PC-9 (cell line): ENCODE data around the gene AADAC. TPM values are rescaled to one million over a fixed set of nuclear protein-coding genes. Genes with fewer than 3 reads are reported as not detected.
"Not testable (repeated sequence)": the region's sequence is repeated elsewhere in the genome, so short reads cannot be mapped to it uniquely, and the experiment has no call there.

Experiments used
- BruUV-seq: library from RNA; stranded (reverse); fragments of 400-500 nt; replicated peaks from 2 replicates; lab custom pipeline; 2021; lab: Mats Ljungman, UMichigan
- CTCF ChIA-PET: fragments of 300-600 bp; sonication (Branson Sonifier 250); formaldehyde crosslinking; loops from one replicate; lab custom pipeline; 2022; ENCODE audit warnings: antibody characterized with exemption; lab: Charles Lee
- POLR2A ChIA-PET: fragments of 300-600 bp; sonication (Branson Sonifier 250); formaldehyde crosslinking; loops from one replicate; lab custom pipeline; 2022; ENCODE audit warnings: antibody characterized with exemption; ENCODE audit not compliant: unreplicated experiment; lab: Charles Lee
- DNase-seq, 2 experiments: peaks; one replicate each; pipeline versions ENCODE4 v3.0.0 to v3.0.0-alpha.2; 2015 to 2022; ENCODE audit warnings: mixed read lengths in 1 of 2
- H2AFZ ChIP-seq: fragments of 200-600 bp; sonication (generic); 2 replicates; pipeline ENCODE4 v1.8.1; 2017; ENCODE audit warnings: antibody characterized with exemption
- H3F3A ChIP-seq: fragments of 200-600 bp; sonication (generic); 2 replicates; pipeline ENCODE4 v1.8.1; 2017; ENCODE audit warnings: antibody characterized with exemption, mild to moderate bottlenecking, low read depth; ENCODE audit not compliant: insufficient read depth
- H3K27ac ChIP-seq: fragments of 200-600 bp; sonication (generic); 2 replicates; pipeline ENCODE4 v1.6.1; 2016; ENCODE audit warnings: mixed run types
- H3K27me3 ChIP-seq: fragments of 200-600 bp; sonication (generic); 2 replicates; pipeline ENCODE4 v1.6.1; 2016; ENCODE audit warnings: low read depth, mixed run types; ENCODE audit not compliant: insufficient read depth
- H3K36me3 ChIP-seq: fragments of 200-600 bp; sonication (generic); 2 replicates; pipeline ENCODE4 v1.6.1; 2016; ENCODE audit warnings: low read depth, mixed run types
- H3K4me1 ChIP-seq: fragments of 200-600 bp; sonication (generic); replicated peaks from 2 replicates; pipeline ENCODE4 v1.6.1; 2016; ENCODE audit warnings: mixed run types; ENCODE audit not compliant: insufficient read depth
- H3K4me2 ChIP-seq: fragments of 200-600 bp; sonication (generic); 2 replicates; pipeline ENCODE4 v1.6.1; 2017; ENCODE audit warnings: mixed run types
- H3K4me3 ChIP-seq: fragments of 200-600 bp; sonication (generic); 2 replicates; pipeline ENCODE4 v1.6.1; 2016; ENCODE audit warnings: mixed run types
- H3K79me2 ChIP-seq: fragments of 200-600 bp; sonication (generic); 2 replicates; pipeline ENCODE4 v1.6.1; 2017; ENCODE audit warnings: low read depth, mixed run types
- H3K9me2 ChIP-seq: fragments of 200-600 bp; sonication (generic); 2 replicates; pipeline ENCODE4 v1.8.1; 2017; ENCODE audit warnings: mild to moderate bottlenecking; ENCODE audit not compliant: insufficient read depth
- H3K9me3 ChIP-seq: fragments of 200-600 bp; sonication (generic); 2 replicates; pipeline ENCODE4 v1.8.1; 2016; ENCODE audit warnings: low read depth; ENCODE audit not compliant: insufficient read depth
- H4K20me1 ChIP-seq: fragments of 200-600 bp; sonication (generic); 2 replicates; pipeline ENCODE4 v1.8.1; 2017; ENCODE audit not compliant: insufficient read depth
- EZH2 ChIP-seq: fragments of 200-600 bp; sonication (generic); IDR thresholded peaks from 2 replicates; pipeline ENCODE4 v1.8.0; 2017; ENCODE audit warnings: antibody characterized with exemption, low read depth
- intact Hi-C: fragments of 100-400 bp; cut with micrococcal nuclease; formaldehyde crosslinking; loops from one replicate; pipeline ENCODE4 v1.10.0; 2022; ENCODE audit not compliant: unreplicated experiment
- total RNA-seq: library from RNA; stranded (reverse); gene quantifications from 2 replicates; pipeline ENCODE4 v1.2.3, GENCODE V29; 2021
- TF ChIP-seq, protein P1 (sequence below): fragments of 200-600 bp; sonication (generic); conservative IDR thresholded peaks from 2 replicates; pipeline ENCODE4 v1.6.1; 2017; ENCODE audit warnings: mixed run types, antibody characterized with exemption, mild to moderate bottlenecking, moderate library complexity

AADAC gene
- total RNA-seq, 1 experiment from 2014 or later = 4.7 TPM

DNA sequence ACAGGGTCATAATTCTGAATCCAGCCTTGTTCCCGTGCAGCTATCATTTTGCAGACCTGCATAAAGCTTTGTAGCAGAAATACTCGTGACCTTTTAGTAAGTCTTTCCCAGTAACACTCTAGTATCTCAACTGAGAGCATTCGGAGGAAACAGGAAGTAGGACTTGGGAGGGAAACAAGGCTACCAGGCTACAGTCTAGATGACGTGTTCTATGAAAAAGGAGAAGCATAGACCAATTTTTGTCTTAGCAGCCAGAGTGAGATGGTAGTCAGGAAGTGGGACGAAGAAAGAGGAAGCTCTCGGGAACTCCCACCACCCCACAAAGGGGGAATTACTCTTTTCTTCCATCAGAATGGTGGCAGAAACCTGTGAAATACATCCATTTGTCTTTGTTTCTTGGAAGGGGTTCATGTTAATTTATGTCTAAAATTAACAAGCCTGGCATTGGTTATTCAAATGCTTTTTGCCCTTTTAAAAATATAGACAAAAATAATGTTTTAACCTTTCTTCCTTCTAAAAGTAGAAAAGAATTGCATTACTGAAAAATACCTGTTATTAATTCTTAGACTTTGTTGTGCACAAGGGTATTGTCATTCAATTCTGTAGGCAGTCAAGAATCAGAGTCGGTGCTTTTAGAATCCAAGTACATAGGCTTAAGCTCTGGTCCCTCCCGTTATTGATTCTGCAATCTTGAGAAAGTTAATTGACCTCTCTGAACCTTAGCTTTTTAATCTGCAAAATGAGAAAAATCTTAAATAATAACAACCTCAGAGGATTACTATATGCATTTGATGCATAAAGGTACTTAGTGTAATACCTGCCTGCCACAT lies 57.9 kb downstream of the AADAC start:
- TF ChIP-seq, protein P1, sequence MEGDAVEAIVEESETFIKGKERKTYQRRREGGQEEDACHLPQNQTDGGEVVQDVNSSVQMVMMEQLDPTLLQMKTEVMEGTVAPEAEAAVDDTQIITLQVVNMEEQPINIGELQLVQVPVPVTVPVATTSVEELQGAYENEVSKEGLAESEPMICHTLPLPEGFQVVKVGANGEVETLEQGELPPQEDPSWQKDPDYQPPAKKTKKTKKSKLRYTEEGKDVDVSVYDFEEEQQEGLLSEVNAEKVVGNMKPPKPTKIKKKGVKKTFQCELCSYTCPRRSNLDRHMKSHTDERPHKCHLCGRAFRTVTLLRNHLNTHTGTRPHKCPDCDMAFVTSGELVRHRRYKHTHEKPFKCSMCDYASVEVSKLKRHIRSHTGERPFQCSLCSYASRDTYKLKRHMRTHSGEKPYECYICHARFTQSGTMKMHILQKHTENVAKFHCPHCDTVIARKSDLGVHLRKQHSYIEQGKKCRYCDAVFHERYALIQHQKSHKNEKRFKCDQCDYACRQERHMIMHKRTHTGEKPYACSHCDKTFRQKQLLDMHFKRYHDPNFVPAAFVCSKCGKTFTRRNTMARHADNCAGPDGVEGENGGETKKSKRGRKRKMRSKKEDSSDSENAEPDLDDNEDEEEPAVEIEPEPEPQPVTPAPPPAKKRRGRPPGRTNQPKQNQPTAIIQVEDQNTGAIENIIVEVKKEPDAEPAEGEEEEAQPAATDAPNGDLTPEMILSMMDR = no peak
- no peak for TF ChIP-seq EZH2
- Histone ChIP-seq H3K9me2 (no peaks in the 10 kb centered on the region; the same call in 1 of the 2 replicates), H3K27ac (no peak overlapping the region), H3K27me3 (no peaks in the 10 kb centered on the region), H3K4me1 (peaks cover 8% of the 10 kb centered on the region; the same call in 1 of the 2 replicates), H3K9me3 (no peaks in the 10 kb centered on the region), H4K20me1 (no peaks in the 10 kb centered on the region), H3K36me3 (no peaks in the 10 kb centered on the region), H3K4me2 (no peak overlapping the region), H3F3A (no peaks in the 10 kb centered on the region), H3K4me3 (no peak overlapping the region), H3K79me2 (no peaks in the 10 kb centered on the region), H2AFZ (peak overlapping the region; percentile 39; the same call in 1 of the 2 replicates)
- CTCF ChIA-PET = interaction anchor here (0.6 kb wide), 1 partner anchor 53 kb away, joined by 3 read pairs; no protein-coding TSS in a partner anchor
- POLR2A ChIA-PET = no interaction called here
- intact Hi-C loops = no loop called here
- BruUV-seq = no TSS peak
- no peak for DNase-seq

DNA sequence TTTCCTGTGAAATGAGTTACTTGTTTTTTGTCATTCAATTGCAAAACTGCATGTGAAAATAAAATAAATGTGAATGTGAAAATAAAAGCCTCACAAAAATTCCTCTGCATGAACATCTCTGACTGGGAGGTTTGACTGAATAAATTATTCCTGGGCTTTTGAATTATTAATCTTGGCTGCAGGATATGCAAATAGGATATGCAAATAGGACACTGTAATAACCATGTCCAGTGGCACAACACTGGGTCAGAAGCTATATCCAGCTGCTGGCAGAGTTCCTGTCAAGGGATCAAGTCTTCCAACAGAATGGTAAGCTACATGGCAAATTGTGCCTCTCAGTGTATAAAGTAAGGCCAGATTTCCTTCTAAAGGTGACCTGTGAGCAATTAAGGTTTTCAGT lies 59.5 kb downstream of the AADAC start, which contains the start of gene SUCNR1:
Gene SUCNR1 (plus strand): TSS at position 246 of the 400 bp plus-strand sequence. CDS start 6,250 bp downstream, outside the sequence.
- H3K4me3 ChIP-seq = no peak within 1 kb of the TSS
- CTCF ChIA-PET = no interaction called here
- intact Hi-C loops = no loop called here
- no peaks in the 10 kb centered on the region for H4K20me1 ChIP-seq
- no peaks in the 10 kb centered on the region for H3F3A ChIP-seq
- no peak for DNase-seq
- no peaks in the 10 kb centered on the region for H3K27me3 ChIP-seq
- BruUV-seq = no TSS peak
- POLR2A ChIA-PET = no interaction called here
- TF ChIP-seq EZH2 = no peak
- TF ChIP-seq, protein P1 = no peak
- no peak within 1 kb of the TSS for H3K27ac ChIP-seq
- H3K4me2 ChIP-seq = no peak within 1 kb of the TSS
- H2AFZ ChIP-seq = no peak within 1 kb of the TSS
- no peaks in the 10 kb centered on the region for H3K36me3 ChIP-seq
- no peaks in the 10 kb centered on the region for H3K9me3 ChIP-seq
- H3K4me1 ChIP-seq = peaks cover 8% of the 10 kb centered on the region; the same call in 1 of the 2 replicates
- H3K9me2 ChIP-seq = no peaks in the 10 kb centered on the region
- H3K79me2 ChIP-seq = no peaks in the 10 kb centered on the region

DNA sequence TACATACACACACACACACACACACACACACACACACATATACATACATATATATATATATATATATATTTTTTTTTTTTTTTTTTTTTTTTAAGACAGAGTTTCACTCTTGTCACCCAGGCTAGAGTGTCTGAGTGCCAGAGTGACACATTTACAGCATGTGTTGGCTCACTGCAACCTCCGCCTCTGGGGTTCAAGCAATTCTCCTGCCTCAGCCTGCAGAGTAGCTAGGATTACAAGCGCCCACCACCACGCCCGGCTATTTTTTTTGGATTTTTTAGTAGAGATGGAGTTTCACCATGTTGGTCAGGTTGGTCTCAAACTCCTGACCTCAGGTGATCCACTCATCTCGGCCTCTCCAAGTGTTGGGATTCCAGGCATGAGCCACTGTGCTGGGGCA lies 60.2 kb downstream of the AADAC start:
- H2AFZ ChIP-seq, H3K79me2 ChIP-seq, DNase-seq, CTCF ChIA-PET, POLR2A ChIA-PET, intact Hi-C loops, H3K9me3 ChIP-seq, H3K4me2 ChIP-seq, H3K9me2 ChIP-seq, H3K27ac ChIP-seq, H3K27me3 ChIP-seq, H3K4me1 ChIP-seq, H3K36me3 ChIP-seq, BruUV-seq, H3K4me3 ChIP-seq, H3F3A ChIP-seq, H4K20me1 ChIP-seq: not testable (repeated sequence)
